ENCODE data around the gene KRT71.

DNA sequence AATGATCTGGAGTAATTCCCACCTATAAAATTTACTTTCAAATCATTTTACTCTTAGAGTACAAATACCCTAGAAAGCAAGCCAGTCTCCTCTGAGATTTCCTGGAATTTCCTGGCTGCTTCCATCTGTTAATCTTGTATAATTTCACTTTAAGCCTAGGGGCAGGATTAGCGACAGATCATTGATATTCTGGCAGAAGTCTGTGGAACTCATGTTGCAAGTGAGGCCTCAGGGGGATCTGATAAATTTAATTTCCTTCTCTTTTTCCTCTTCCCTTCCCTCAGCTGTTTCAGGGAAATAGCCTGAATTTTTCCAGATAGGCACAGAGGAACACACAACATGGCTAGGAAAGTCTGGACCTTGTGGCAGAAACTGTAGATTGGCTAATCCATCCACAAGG lies 54.0 kb downstream of the KRT71 start:
- TF ChIP-seq EZH2 (IDR thresholded peaks at IDR 0.05; ENCODE audit: borderline replicate concordance, insufficient read depth, low read length, poor library complexity, severe bottlenecking) (no peak), CTCF (IDR thresholded peaks at IDR 0.05; ENCODE audit: poor library complexity, severe bottlenecking) (no peak), SMC3 (conservative IDR thresholded peaks at IDR 0.05; ENCODE audit: poor library complexity) (no peak), EP300 (conservative IDR thresholded peaks at IDR 0.05; ENCODE audit: poor library complexity, severe bottlenecking) (no peak), RAD21 (conservative IDR thresholded peaks at IDR 0.05) (no peak), POLR2AphosphoS5 (IDR thresholded peaks at IDR 0.05) (no peak), TAF1 (IDR thresholded peaks at IDR 0.05; ENCODE audit: low read depth) (no peak)
- TF ChIP-seq, protein P1, sequence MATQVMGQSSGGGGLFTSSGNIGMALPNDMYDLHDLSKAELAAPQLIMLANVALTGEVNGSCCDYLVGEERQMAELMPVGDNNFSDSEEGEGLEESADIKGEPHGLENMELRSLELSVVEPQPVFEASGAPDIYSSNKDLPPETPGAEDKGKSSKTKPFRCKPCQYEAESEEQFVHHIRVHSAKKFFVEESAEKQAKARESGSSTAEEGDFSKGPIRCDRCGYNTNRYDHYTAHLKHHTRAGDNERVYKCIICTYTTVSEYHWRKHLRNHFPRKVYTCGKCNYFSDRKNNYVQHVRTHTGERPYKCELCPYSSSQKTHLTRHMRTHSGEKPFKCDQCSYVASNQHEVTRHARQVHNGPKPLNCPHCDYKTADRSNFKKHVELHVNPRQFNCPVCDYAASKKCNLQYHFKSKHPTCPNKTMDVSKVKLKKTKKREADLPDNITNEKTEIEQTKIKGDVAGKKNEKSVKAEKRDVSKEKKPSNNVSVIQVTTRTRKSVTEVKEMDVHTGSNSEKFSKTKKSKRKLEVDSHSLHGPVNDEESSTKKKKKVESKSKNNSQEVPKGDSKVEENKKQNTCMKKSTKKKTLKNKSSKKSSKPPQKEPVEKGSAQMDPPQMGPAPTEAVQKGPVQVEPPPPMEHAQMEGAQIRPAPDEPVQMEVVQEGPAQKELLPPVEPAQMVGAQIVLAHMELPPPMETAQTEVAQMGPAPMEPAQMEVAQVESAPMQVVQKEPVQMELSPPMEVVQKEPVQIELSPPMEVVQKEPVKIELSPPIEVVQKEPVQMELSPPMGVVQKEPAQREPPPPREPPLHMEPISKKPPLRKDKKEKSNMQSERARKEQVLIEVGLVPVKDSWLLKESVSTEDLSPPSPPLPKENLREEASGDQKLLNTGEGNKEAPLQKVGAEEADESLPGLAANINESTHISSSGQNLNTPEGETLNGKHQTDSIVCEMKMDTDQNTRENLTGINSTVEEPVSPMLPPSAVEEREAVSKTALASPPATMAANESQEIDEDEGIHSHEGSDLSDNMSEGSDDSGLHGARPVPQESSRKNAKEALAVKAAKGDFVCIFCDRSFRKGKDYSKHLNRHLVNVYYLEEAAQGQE (IDR thresholded peaks at IDR 0.05; ENCODE audit: borderline replicate concordance), result no peak
